ENCODE data around the gene CCDC33.

DNA sequence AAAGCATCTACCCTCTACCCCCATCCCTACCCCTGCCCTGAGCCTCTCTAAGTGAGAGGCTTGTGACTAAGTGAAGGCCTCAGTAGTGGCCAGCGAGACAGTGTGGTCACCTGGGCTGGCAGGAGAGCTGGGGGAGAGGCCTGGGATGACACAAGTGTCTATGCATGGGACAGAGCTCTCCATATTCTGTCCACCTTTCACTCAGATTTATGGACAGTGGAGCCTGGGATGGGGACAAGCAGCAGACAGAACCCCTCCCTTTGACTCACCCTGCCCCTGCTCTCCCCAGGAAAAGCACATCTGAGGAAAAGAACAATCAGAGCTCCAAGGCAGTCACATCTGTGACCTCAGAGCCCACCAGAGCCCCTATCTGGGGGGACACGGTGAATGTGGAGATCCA lies 26.0 kb downstream of the CCDC33 start:
- TF ChIP-seq, protein P1, sequence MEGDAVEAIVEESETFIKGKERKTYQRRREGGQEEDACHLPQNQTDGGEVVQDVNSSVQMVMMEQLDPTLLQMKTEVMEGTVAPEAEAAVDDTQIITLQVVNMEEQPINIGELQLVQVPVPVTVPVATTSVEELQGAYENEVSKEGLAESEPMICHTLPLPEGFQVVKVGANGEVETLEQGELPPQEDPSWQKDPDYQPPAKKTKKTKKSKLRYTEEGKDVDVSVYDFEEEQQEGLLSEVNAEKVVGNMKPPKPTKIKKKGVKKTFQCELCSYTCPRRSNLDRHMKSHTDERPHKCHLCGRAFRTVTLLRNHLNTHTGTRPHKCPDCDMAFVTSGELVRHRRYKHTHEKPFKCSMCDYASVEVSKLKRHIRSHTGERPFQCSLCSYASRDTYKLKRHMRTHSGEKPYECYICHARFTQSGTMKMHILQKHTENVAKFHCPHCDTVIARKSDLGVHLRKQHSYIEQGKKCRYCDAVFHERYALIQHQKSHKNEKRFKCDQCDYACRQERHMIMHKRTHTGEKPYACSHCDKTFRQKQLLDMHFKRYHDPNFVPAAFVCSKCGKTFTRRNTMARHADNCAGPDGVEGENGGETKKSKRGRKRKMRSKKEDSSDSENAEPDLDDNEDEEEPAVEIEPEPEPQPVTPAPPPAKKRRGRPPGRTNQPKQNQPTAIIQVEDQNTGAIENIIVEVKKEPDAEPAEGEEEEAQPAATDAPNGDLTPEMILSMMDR (IDR thresholded peaks at IDR 0.05): no peak
- no peak for TF ChIP-seq POLR2A (IDR thresholded peaks at IDR 0.05)
